Bronchial epithelial cell (primary cell): ENCODE results near the gene SRSF1. TPM values are rescaled to one million over a fixed set of nuclear protein-coding genes. Genes with fewer than 3 reads are reported as not detected.

ENCODE experiments used
- DNase-seq: peaks from one replicate; pipeline ENCODE4 v3.0.0-alpha.2; 2010; ENCODE audit warnings: low read depth
- FAIRE-seq: peaks from 2 replicates; lab custom pipeline; 2011; peaks lifted over from hg19 to GRCh38; lab: Jason Lieb, UNC
- H3K27me3 ChIP-seq: 2 replicates; pipeline ENCODE4 v1.5.1; 2011; ENCODE audit warnings: low read length; ENCODE audit not compliant: control insufficient read depth, insufficient read depth
- H3K36me3 ChIP-seq: 2 replicates; pipeline ENCODE4 v1.5.1; 2011; ENCODE audit warnings: low read length; ENCODE audit not compliant: control insufficient read depth, insufficient read depth
- H3K4me3 ChIP-seq: 2 replicates; pipeline ENCODE4 v1.5.1; 2011; ENCODE audit warnings: mild to moderate bottlenecking, low read depth, low read length, control low read depth
- CTCF ChIP-seq: IDR thresholded peaks from 2 replicates; pipeline ENCODE4 v1.5.1; 2011; ENCODE audit warnings: mild to moderate bottlenecking, moderate library complexity, low read length, control low read depth, inconsistent platforms; ENCODE audit not compliant: insufficient read depth, severe bottlenecking
- total RNA-seq: library from RNA; depleted of rRNA; stranded (reverse); fragments of >200 nt; gene quantifications from 2 replicates; pipeline ENCODE4 v1.2.1, GENCODE V29; 2014

SRSF1 gene
- total RNA-seq, 1 donor from 2014 or later = 239 TPM

GRCh38 chr17:57985675-57985974 lies 21.4 kb downstream of the SRSF1 start:
- DNase-seq (peak; percentile 86), FAIRE-seq (no peak)
- H3K27me3 ChIP-seq = no peaks in the 10 kb centered on the region
- no peak for TF ChIP-seq CTCF
- no peak overlapping the region for H3K4me3 ChIP-seq
- H3K36me3 ChIP-seq = peaks cover 3% of the 10 kb centered on the region

GRCh38 chr17:57984936-57985674 lies 21.9 kb downstream of the SRSF1 start:
- Histone ChIP-seq H3K36me3 (peaks cover 3% of the 10 kb centered on the region), H3K4me3 (no peak overlapping the region), H3K27me3 (no peaks in the 10 kb centered on the region)
- TF ChIP-seq CTCF = no peak
- FAIRE-seq = no peak
- DNase-seq = no peak

GRCh38 chr17:57984261-57984890 lies 22.7 kb downstream of the SRSF1 start:
- no peak for DNase-seq
- no peak for FAIRE-seq
- Histone ChIP-seq H3K4me3 (no peak overlapping the region), H3K27me3 (no peaks in the 10 kb centered on the region), H3K36me3 (peaks cover 5% of the 10 kb centered on the region)
- TF ChIP-seq CTCF = no peak

- no peak for DNase-seq
- peaks cover 8% of the 10 kb centered on the region for H3K36me3 ChIP-seq
- no peak for TF ChIP-seq CTCF
- H3K27me3 ChIP-seq = no peaks in the 10 kb centered on the region
- no peak overlapping the region for H3K4me3 ChIP-seq
- FAIRE-seq = no peak
These were observed 23.6 kb downstream of the SRSF1 start for GRCh38 chr17:57983446-57983845.

GRCh38 chr17:57982452-57983170 lies 24.4 kb downstream of the SRSF1 start:
- TF ChIP-seq CTCF = no peak
- DNase-seq (no peak), FAIRE-seq (peak; percentile 72)
- Histone ChIP-seq H3K4me3 (no peak overlapping the region), H3K27me3 (no peaks in the 10 kb centered on the region), H3K36me3 (peaks cover 8% of the 10 kb centered on the region)
